Tibial artery (tissue), 4 donors: ENCODE results near the gene AQP4.

ENCODE experiments used
- DNase-seq, 2 donors: peaks; one replicate each; pipeline ENCODE4 v3.0.0-alpha.2; 2019
- H3K27ac ChIP-seq, 2 donors: fragments of 200-600 bp; sonication (generic) in 1 of 2; 1 replicate in 1 of 2; 2 replicates in 1 of 2; pipeline ENCODE4 v1.5.1; 2018 to 2019; ENCODE audit warnings: mild to moderate bottlenecking in 1 of 2
- H3K27me3 ChIP-seq, 2 donors: fragments of 200-600 bp; sonication (generic) in 1 of 2; one replicate each; pipeline versions ENCODE4 v1.5.1 to v1.6.0; 2016 to 2019
- H3K36me3 ChIP-seq, 3 donors: fragments of 200-600 bp; sonication (generic) in 2 of 3; one replicate each; pipeline ENCODE4 v1.5.1; 2016 to 2019; ENCODE audit warnings: mild to moderate bottlenecking in 2 of 3
- H3K4me1 ChIP-seq, 4 donors: fragments of 200-600 bp; sonication (generic) in 2 of 4; 1 replicate in 3 of 4; 2 replicates in 1 of 4; pipeline ENCODE4 v1.5.1; 2016 to 2019
- H3K4me3 ChIP-seq, 2 donors: fragments of 200-600 bp; sonication (generic) in 1 of 2; 1 replicate in 1 of 2; 2 replicates in 1 of 2; pipeline ENCODE4 v1.5.1; 2018 to 2019; ENCODE audit warnings: mild to moderate bottlenecking in 2 of 2
- H3K9me3 ChIP-seq, 3 donors: fragments of 200-600 bp; sonication (generic) in 1 of 3; one replicate each; pipeline ENCODE4 v1.5.1; 2016 to 2019
- CTCF ChIP-seq, 2 experiments: fragments of 200-600 bp in 1 of 2; fragments of 450-650 bp in 1 of 2; IDR thresholded peaks; one replicate each; pipeline ENCODE4 v1.5.1; 2017 to 2019; ENCODE audit warnings: antibody characterized with exemption in 2 of 2, mild to moderate bottlenecking in 1 of 2, moderate library complexity in 1 of 2
- intact Hi-C: fragments of 100-400 bp; cut with DNase I; formaldehyde crosslinking; loops from one replicate; pipeline ENCODE4 v1.15.0; 2023; ENCODE audit warnings: low total_unique reads

Gene AQP4

GRCh38 chr18:26840965-26841364 lies 24.5 kb downstream of the AQP4 start:
- no peaks in the 10 kb centered on the region for H3K27me3 ChIP-seq
- H3K9me3 ChIP-seq: peaks cover 0 to 5% (median 0%) of the 10 kb centered on the region in 3 donors
- H3K27ac ChIP-seq: no peak overlapping the region
- no peaks in the 10 kb centered on the region for H3K36me3 ChIP-seq
- no peaks in the 10 kb centered on the region for H3K4me1 ChIP-seq
- no peak for DNase-seq
- intact Hi-C loops: no loop called here
- H3K4me3 ChIP-seq: no peak overlapping the region
- no peak for TF ChIP-seq CTCF (IDR thresholded peaks at IDR 0.05)

- Histone ChIP-seq H3K27ac (no peak overlapping the region), H3K4me3 (no peak overlapping the region), H3K27me3 (no peaks in the 10 kb centered on the region), H3K4me1 (no peaks in the 10 kb centered on the region), H3K36me3 (no peaks in the 10 kb centered on the region), H3K9me3 (peaks cover 0 to 5% (median 0%) of the 10 kb centered on the region in 3 donors)
- DNase-seq: no peak
- intact Hi-C loops: no loop called here
- TF ChIP-seq CTCF (IDR thresholded peaks at IDR 0.05): no peak
Measured at GRCh38 chr18:26839609-26840008, 25.9 kb downstream of the AQP4 start.

GRCh38 chr18:26832302-26832701 lies 33.2 kb downstream of the AQP4 start:
- Histone ChIP-seq H3K9me3 (no peaks in the 10 kb centered on the region), H3K4me1 (no peaks in the 10 kb centered on the region), H3K27ac (no peak overlapping the region), H3K27me3 (no peaks in the 10 kb centered on the region), H3K36me3 (no peaks in the 10 kb centered on the region), H3K4me3 (no peak overlapping the region)
- intact Hi-C loops: no loop called here
- no peak for DNase-seq
- no peak for TF ChIP-seq CTCF (IDR thresholded peaks at IDR 0.05)

- Histone ChIP-seq H3K4me3 (no peak overlapping the region), H3K4me1 (no peaks in the 10 kb centered on the region), H3K36me3 (no peaks in the 10 kb centered on the region), H3K9me3 (no peaks in the 10 kb centered on the region), H3K27me3 (no peaks in the 10 kb centered on the region), H3K27ac (no peak overlapping the region)
- intact Hi-C loops: no loop called here
- no peak for DNase-seq
- no peak for TF ChIP-seq CTCF (IDR thresholded peaks at IDR 0.05)
Measured at GRCh38 chr18:26827581-26827980, 37.9 kb downstream of the AQP4 start.

- Histone ChIP-seq H3K27ac (no peak overlapping the region), H3K36me3 (no peaks in the 10 kb centered on the region), H3K9me3 (no peaks in the 10 kb centered on the region), H3K27me3 (no peaks in the 10 kb centered on the region), H3K4me3 (no peak overlapping the region), H3K4me1 (no peaks in the 10 kb centered on the region)
- no peak for TF ChIP-seq CTCF (IDR thresholded peaks at IDR 0.05)
- intact Hi-C loops: no loop called here
- no peak for DNase-seq
Measured at GRCh38 chr18:26826656-26827235, 38.8 kb downstream of the AQP4 start.

- Histone ChIP-seq H3K36me3 (no peaks in the 10 kb centered on the region), H3K27me3 (no peaks in the 10 kb centered on the region), H3K27ac (no peak overlapping the region), H3K9me3 (peaks cover 0 to 12% (median 3%) of the 10 kb centered on the region in 3 donors), H3K4me1 (no peaks in the 10 kb centered on the region), H3K4me3 (no peak overlapping the region)
- no peak for DNase-seq
- intact Hi-C loops: no loop called here
- no peak for TF ChIP-seq CTCF (IDR thresholded peaks at IDR 0.05)
Measured at GRCh38 chr18:26821181-26821580, 44.3 kb downstream of the AQP4 start.
